Liver (tissue), 3 donors: ENCODE data around the gene FKBP1A.

Source experiments
- FOXA1 ChIP-seq: IDR thresholded peaks from 2 replicates; pipeline ENCODE4 v1.6.1; 2016; ENCODE audit warnings: antibody characterized with exemption
- GABPA ChIP-seq, 2 donors: IDR thresholded peaks in 1 of 2; conservative IDR thresholded peaks in 1 of 2; 2 replicates each; pipeline ENCODE4 v1.6.1; 2016; ENCODE audit warnings: antibody characterized with exemption in 2 of 2, mild to moderate bottlenecking in 1 of 2, moderate library complexity in 1 of 2
- JUND ChIP-seq, 2 donors: IDR thresholded peaks; 2 replicates each; pipeline ENCODE4 v1.6.1; 2016; ENCODE audit warnings: antibody characterized with exemption in 2 of 2
- RAD21 ChIP-seq, 2 donors: IDR thresholded peaks; 2 replicates each; pipeline ENCODE4 v1.6.1; 2016; ENCODE audit warnings: antibody characterized with exemption in 2 of 2, mild to moderate bottlenecking in 2 of 2
- TAF1 ChIP-seq: conservative IDR thresholded peaks from 2 replicates; pipeline ENCODE4 v1.6.1; 2016; ENCODE audit warnings: antibody characterized with exemption, mild to moderate bottlenecking
- YY1 ChIP-seq: IDR thresholded peaks from 2 replicates; pipeline ENCODE4 v1.6.1; 2016; ENCODE audit warnings: antibody characterized with exemption, mild to moderate bottlenecking
- TF ChIP-seq, protein P1 (sequence below): fragments of 150-350 bp; IDR thresholded peaks from 2 replicates; pipeline ENCODE4 v1.5.1; 2017; ENCODE audit warnings: improper control_type of control experiment, low read depth, low read length; ENCODE audit not compliant: missing input control
- TF ChIP-seq, protein P2 (sequence below): IDR thresholded peaks from 2 replicates; pipeline ENCODE4 v1.6.1; 2016; ENCODE audit warnings: antibody characterized with exemption, mild to moderate bottlenecking
- TF ChIP-seq, protein P3 (sequence below): IDR thresholded peaks from 2 replicates; pipeline ENCODE4 v1.6.1; 2016; ENCODE audit warnings: antibody characterized with exemption
- TF ChIP-seq, protein P4 (sequence below): IDR thresholded peaks from 2 replicates; pipeline ENCODE4 v1.6.1; 2016; ENCODE audit warnings: antibody characterized with exemption
- donor health status: healthy.
- donor health status: healthy.

DNA sequence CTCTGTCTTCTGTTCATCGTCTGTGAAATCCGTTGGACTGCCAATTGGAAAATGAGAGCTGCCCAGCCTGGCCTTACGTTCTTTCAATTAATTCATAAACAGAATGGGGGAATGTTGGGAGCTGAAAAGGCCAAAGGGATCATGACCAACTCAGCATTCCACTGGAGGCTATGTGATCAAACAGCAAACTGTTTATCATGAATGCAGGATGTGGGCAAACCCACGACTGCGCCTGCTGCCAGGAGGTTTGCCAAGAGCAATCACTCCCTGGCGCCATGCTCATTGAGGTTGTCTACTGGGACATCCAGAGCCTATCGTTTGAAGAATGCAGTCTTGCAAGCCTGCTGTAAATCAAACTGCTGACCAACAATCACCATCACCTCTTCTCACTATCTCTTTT is 9.3 kb upstream of the FKBP1A start:
- no peak for TF ChIP-seq TAF1
- TF ChIP-seq, protein P1, sequence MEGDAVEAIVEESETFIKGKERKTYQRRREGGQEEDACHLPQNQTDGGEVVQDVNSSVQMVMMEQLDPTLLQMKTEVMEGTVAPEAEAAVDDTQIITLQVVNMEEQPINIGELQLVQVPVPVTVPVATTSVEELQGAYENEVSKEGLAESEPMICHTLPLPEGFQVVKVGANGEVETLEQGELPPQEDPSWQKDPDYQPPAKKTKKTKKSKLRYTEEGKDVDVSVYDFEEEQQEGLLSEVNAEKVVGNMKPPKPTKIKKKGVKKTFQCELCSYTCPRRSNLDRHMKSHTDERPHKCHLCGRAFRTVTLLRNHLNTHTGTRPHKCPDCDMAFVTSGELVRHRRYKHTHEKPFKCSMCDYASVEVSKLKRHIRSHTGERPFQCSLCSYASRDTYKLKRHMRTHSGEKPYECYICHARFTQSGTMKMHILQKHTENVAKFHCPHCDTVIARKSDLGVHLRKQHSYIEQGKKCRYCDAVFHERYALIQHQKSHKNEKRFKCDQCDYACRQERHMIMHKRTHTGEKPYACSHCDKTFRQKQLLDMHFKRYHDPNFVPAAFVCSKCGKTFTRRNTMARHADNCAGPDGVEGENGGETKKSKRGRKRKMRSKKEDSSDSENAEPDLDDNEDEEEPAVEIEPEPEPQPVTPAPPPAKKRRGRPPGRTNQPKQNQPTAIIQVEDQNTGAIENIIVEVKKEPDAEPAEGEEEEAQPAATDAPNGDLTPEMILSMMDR: no peak
- no peak for TF ChIP-seq RAD21 (IDR thresholded peaks at IDR 0.05)
- no peak for TF ChIP-seq YY1
- TF ChIP-seq, protein P2, sequence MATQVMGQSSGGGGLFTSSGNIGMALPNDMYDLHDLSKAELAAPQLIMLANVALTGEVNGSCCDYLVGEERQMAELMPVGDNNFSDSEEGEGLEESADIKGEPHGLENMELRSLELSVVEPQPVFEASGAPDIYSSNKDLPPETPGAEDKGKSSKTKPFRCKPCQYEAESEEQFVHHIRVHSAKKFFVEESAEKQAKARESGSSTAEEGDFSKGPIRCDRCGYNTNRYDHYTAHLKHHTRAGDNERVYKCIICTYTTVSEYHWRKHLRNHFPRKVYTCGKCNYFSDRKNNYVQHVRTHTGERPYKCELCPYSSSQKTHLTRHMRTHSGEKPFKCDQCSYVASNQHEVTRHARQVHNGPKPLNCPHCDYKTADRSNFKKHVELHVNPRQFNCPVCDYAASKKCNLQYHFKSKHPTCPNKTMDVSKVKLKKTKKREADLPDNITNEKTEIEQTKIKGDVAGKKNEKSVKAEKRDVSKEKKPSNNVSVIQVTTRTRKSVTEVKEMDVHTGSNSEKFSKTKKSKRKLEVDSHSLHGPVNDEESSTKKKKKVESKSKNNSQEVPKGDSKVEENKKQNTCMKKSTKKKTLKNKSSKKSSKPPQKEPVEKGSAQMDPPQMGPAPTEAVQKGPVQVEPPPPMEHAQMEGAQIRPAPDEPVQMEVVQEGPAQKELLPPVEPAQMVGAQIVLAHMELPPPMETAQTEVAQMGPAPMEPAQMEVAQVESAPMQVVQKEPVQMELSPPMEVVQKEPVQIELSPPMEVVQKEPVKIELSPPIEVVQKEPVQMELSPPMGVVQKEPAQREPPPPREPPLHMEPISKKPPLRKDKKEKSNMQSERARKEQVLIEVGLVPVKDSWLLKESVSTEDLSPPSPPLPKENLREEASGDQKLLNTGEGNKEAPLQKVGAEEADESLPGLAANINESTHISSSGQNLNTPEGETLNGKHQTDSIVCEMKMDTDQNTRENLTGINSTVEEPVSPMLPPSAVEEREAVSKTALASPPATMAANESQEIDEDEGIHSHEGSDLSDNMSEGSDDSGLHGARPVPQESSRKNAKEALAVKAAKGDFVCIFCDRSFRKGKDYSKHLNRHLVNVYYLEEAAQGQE: no peak
- TF ChIP-seq JUND (IDR thresholded peaks at IDR 0.05): no peak
- no peak for TF ChIP-seq GABPA (IDR thresholded peaks at IDR 0.05 in 1 of 2, conservative IDR thresholded peaks at IDR 0.05 in 1 of 2)
- TF ChIP-seq, protein P3, sequence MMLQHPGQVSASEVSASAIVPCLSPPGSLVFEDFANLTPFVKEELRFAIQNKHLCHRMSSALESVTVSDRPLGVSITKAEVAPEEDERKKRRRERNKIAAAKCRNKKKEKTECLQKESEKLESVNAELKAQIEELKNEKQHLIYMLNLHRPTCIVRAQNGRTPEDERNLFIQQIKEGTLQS: no peak
- TF ChIP-seq, protein P4, sequence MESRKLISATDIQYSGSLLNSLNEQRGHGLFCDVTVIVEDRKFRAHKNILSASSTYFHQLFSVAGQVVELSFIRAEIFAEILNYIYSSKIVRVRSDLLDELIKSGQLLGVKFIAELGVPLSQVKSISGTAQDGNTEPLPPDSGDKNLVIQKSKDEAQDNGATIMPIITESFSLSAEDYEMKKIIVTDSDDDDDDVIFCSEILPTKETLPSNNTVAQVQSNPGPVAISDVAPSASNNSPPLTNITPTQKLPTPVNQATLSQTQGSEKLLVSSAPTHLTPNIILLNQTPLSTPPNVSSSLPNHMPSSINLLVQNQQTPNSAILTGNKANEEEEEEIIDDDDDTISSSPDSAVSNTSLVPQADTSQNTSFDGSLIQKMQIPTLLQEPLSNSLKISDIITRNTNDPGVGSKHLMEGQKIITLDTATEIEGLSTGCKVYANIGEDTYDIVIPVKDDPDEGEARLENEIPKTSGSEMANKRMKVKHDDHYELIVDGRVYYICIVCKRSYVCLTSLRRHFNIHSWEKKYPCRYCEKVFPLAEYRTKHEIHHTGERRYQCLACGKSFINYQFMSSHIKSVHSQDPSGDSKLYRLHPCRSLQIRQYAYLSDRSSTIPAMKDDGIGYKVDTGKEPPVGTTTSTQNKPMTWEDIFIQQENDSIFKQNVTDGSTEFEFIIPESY: no peak
- no peak for TF ChIP-seq FOXA1
